Esophagus squamous epithelium (tissue), 5 donors: Measurements from ENCODE around the gene RBBP9. TPM values are rescaled to one million over a fixed set of nuclear protein-coding genes. Genes with fewer than 3 reads are reported as not detected.

ENCODE experiments used
- DNase-seq: peaks from one replicate; lab custom pipeline; 2025; lab: John Stamatoyannopoulos, UW
- H3K27ac ChIP-seq, 4 donors: fragments of 200-600 bp; sonication (generic); one replicate each; pipeline ENCODE4 v1.5.1; 2016 to 2019; ENCODE audit warnings: mild to moderate bottlenecking in 1 of 4
- H3K27me3 ChIP-seq, 4 donors: fragments of 200-600 bp; sonication (generic); 1 replicate in 3 of 4; 2 replicates in 1 of 4; pipeline versions ENCODE4 v1.5.1 to v1.6.0; 2017 to 2021; ENCODE audit warnings: antibody characterized with exemption in 1 of 4
- H3K36me3 ChIP-seq, 3 donors: fragments of 200-600 bp; sonication (generic); one replicate each; pipeline ENCODE4 v1.5.1; 2016 to 2019
- H3K4me1 ChIP-seq, 3 donors: fragments of 200-600 bp; sonication (generic); one replicate each; pipeline ENCODE4 v1.5.1; 2017 to 2019
- H3K4me3 ChIP-seq, 4 donors: fragments of 200-600 bp; sonication (generic); 1 replicate in 3 of 4; 2 replicates in 1 of 4; pipeline ENCODE4 v1.5.1; 2016 to 2019; ENCODE audit warnings: mild to moderate bottlenecking in 2 of 4, moderate library complexity in 1 of 4
- H3K9me3 ChIP-seq, 3 donors: fragments of 200-600 bp; sonication (generic); one replicate each; pipeline ENCODE4 v1.5.1; 2016 to 2019
- POLR2A ChIP-seq, 4 donors: fragments of 450-650 bp; IDR thresholded peaks; one replicate each; pipeline ENCODE4 v1.6.1; 2017; ENCODE audit warnings: antibody characterized with exemption in 4 of 4, mild to moderate bottlenecking in 4 of 4, moderate library complexity in 3 of 4
- WGBS, 2 donors: methylation state at CpG; one replicate each; pipeline ENCODE4 v1.1.5; 2018; 5-methylcytosine and 5-hydroxymethylcytosine counted together
- intact Hi-C: fragments of 100-400 bp; cut with DNase I; formaldehyde crosslinking; loops from one replicate; pipeline ENCODE4 v1.15.0; 2022
- total RNA-seq, 4 donors: library from RNA; depleted of rRNA; stranded (reverse); fragments of >200 nt; gene quantifications; one replicate each; pipeline ENCODE4 v1.1.0, GENCODE V29; 2016
- TF ChIP-seq, protein P1 (sequence below), 6 experiments: fragments of 450-650 bp in 4 of 6; fragments of 200-600 bp in 2 of 6; sonication (generic) in 2 of 6; IDR thresholded peaks; one replicate each; pipeline ENCODE4 v1.5.1; 2016 to 2019; ENCODE audit warnings: antibody characterized with exemption in 6 of 6, mild to moderate bottlenecking in 4 of 6, moderate library complexity in 4 of 6
- donor health status: DM: yes; HTN: yes; CAD: no.

The RBBP9 gene
- total RNA-seq, 4 donors from 2014 or later = 6.6 to 27.7 (median 11.4) TPM

DNA sequence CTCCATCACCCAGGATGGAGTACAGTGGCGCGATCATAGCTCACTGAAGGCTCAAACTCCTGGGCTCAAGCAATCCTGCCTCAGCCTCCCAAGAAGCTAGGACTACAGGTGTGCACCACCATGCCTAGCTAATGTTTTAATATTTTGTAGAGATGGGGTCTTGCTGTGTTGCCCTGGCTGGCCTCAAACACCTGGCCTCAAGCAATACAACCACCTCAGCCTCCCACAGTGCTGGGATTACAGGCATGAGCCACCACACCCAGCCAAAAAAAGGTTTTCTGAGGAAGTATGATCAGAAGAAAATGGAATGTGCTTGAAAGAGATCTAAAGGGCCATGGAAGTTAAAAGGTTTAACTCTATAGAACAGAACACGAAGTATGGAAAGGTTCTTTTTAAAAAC lies 8.7 kb downstream of the RBBP9 start:
- WGBS, 2 donors = 93 to 98% methylated on average over 3 of the region's 3 CpGs
- intact Hi-C loops = no loop called here
- no peak overlapping the region for H3K4me3 ChIP-seq
- H3K4me1 ChIP-seq = no peaks in the 10 kb centered on the region
- no peak for DNase-seq
- H3K9me3 ChIP-seq = no peaks in the 10 kb centered on the region
- TF ChIP-seq, protein P1, sequence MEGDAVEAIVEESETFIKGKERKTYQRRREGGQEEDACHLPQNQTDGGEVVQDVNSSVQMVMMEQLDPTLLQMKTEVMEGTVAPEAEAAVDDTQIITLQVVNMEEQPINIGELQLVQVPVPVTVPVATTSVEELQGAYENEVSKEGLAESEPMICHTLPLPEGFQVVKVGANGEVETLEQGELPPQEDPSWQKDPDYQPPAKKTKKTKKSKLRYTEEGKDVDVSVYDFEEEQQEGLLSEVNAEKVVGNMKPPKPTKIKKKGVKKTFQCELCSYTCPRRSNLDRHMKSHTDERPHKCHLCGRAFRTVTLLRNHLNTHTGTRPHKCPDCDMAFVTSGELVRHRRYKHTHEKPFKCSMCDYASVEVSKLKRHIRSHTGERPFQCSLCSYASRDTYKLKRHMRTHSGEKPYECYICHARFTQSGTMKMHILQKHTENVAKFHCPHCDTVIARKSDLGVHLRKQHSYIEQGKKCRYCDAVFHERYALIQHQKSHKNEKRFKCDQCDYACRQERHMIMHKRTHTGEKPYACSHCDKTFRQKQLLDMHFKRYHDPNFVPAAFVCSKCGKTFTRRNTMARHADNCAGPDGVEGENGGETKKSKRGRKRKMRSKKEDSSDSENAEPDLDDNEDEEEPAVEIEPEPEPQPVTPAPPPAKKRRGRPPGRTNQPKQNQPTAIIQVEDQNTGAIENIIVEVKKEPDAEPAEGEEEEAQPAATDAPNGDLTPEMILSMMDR (IDR thresholded peaks at IDR 0.05) = no peak
- no peak for TF ChIP-seq POLR2A (IDR thresholded peaks at IDR 0.05)
- H3K27me3 ChIP-seq = no peaks in the 10 kb centered on the region
- peaks cover 0 to 86% (median 19%) of the 10 kb centered on the region in 3 donors for H3K36me3 ChIP-seq
- H3K27ac ChIP-seq = no peak overlapping the region

DNA sequence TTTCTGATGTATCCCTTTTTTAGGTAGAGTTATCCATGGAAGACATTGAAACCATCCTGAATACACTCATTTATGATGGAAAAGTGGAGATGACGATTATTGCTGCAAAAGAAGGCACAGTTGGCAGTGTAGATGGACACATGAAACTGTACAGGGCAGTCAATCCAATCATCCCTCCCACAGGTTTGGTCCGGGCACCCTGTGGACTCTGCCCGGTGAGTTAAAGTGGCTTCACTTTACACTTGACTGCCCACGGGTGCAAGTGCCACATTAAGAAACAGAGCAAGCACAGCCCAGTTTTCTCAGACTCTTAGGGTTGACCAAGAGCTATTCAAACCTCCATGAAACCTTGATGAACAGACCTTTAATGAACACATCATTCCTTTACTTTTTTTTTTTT lies 15.4 kb downstream of the RBBP9 start:
- intact Hi-C loops = no loop called here
- TF ChIP-seq, protein P1 (IDR thresholded peaks at IDR 0.05) = no peak
- no peak for TF ChIP-seq POLR2A (IDR thresholded peaks at IDR 0.05)
- WGBS, 2 donors = 90 to 95% methylated on average over 4 of the region's 4 CpGs
- Histone ChIP-seq H3K27me3 (no peaks in the 10 kb centered on the region), H3K4me3 (no peak overlapping the region), H3K9me3 (no peaks in the 10 kb centered on the region), H3K36me3 (peaks cover 6 to 91% (median 29%) of the 10 kb centered on the region in 3 donors), H3K4me1 (no peaks in the 10 kb centered on the region), H3K27ac (no peak overlapping the region)
- DNase-seq = no peak

DNA sequence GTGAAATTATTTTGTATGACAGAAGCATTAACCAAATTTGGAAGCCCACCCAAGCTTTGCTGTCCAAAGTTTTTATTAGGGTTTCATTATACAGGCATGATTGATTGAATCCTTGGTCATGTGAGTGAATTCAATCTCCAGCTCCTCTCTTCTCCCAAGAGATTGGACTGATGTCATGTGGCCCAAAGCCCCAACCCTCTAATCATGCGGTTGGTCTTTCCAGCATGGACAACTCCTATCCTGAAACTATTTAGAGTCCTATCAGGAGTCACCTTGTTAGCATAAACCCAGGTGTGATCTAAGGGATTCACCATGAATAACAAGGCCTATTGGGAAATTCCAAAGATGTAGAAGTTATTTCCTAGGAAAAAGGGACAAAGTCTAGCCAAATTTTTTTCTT lies 19.2 kb downstream of the RBBP9 start:
- peaks cover 6 to 98% (median 21%) of the 10 kb centered on the region in 3 donors for H3K36me3 ChIP-seq
- intact Hi-C loops = no loop called here

DNA sequence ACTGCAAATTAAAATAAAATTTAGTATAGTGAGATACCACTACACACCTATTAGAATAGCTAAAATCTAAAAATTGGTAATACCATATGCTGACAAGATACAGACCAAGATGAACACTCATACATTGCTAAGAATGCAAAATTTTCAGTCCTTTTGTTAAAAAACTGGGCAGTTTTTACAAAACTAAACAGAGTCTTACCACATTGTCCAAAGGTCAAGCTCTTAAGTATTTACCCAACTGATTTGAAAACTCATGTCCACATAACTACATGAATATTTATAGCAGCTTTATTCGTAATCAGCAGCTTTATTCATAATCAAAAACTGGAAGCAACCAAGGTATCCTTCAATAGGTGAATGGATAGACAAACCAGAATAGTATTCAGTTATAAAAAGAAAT lies 19.8 kb downstream of the RBBP9 start:
- peaks cover 6 to 96% (median 17%) of the 10 kb centered on the region in 3 donors for H3K36me3 ChIP-seq
- WGBS, 2 donors = 96 to 100% methylated on average over 1 of the region's 1 CpG
- H3K27me3 ChIP-seq = no peaks in the 10 kb centered on the region
- intact Hi-C loops = no loop called here
- no peak overlapping the region for H3K27ac ChIP-seq
- DNase-seq = no peak
- no peaks in the 10 kb centered on the region for H3K4me1 ChIP-seq
- no peak for TF ChIP-seq POLR2A (IDR thresholded peaks at IDR 0.05)
- TF ChIP-seq, protein P1 (IDR thresholded peaks at IDR 0.05) = no peak
- H3K9me3 ChIP-seq = no peaks in the 10 kb centered on the region
- no peak overlapping the region for H3K4me3 ChIP-seq

More for the DNA sequence above, 19.2 kb downstream of the RBBP9 start:
- Histone ChIP-seq H3K4me3 (no peak overlapping the region), H3K27me3 (no peaks in the 10 kb centered on the region), H3K27ac (no peak overlapping the region), H3K9me3 (no peaks in the 10 kb centered on the region), H3K4me1 (no peaks in the 10 kb centered on the region)
- DNase-seq = no peak
- 75 to 92% methylated on average over 1 of the region's 1 CpG for WGBS, 2 donors
- no peak for TF ChIP-seq POLR2A (IDR thresholded peaks at IDR 0.05)
- TF ChIP-seq, protein P1 (IDR thresholded peaks at IDR 0.05) = no peak

DNA sequence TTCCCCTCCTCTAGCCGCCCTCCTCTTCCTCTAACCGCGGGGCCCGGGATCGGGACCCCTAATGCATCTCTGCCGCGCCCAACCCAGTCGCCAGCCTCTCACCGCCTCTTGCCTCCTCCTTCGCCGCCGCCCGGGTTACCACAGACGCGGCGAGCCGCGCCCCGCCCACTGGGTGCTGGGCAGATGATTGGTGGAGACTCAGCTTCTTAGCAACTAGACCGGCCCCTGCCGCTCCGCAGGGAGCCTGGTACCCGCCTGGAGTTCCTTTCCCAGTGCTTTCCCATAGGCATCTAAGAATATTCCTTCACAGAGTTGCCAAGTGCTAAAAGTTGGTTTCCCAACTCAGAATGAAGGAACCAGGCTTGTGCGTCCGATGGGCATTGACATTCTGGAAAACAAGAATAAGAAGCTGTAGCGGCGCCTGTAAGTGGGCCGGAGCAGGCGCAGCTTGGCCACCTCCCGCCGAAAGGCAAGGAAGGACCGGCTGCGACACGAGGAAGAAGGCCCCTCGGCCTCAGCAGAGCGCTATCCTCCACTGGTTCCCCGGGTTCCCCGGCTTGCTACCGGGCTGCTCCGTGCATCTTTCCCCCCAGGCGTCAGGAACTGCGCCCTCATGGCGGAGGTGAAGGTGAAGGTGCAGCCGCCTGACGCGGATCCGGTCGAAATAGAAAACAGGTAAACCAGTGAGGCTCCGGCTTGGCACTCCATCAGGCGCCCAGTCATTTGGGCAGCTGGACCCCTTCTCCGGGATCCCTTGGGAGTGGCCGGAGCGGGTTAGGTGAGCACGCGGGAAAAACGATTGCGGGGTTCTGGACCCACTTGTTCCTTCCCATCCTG lies 29.9 kb downstream of the RBBP9 start, which contains the start of the genes DZANK1 and POLR3F:
Gene DZANK1 (minus strand): TSS at position 137 of the 837 bp plus-strand sequence. CDS start 1,672 bp downstream, outside the sequence.
Gene POLR3F (plus strand): TSS at position 497 of the 837 bp plus-strand sequence. CDS start 117 bp downstream, at position 614.
- H3K27me3 ChIP-seq = no peaks in the 10 kb centered on the region
- no peaks in the 10 kb centered on the region for H3K9me3 ChIP-seq
- H3K4me1 ChIP-seq = peaks cover 0 to 33% (median 10%) of the 10 kb centered on the region in 3 donors
- peaks cover 0 to 32% (median 0%) of the 10 kb centered on the region in 3 donors for H3K36me3 ChIP-seq
- intact Hi-C loops = no loop called here
- peak; percentile 74 for DNase-seq
- peak within 1 kb of the TSS; percentile 74 to 98 (median 82) for H3K4me3 ChIP-seq
- 0% methylated on average over 9 to 33 of the region's 57 CpGs for WGBS, 2 donors
- peak in 2 of 4 donors; percentile 20 to 35 for TF ChIP-seq POLR2A (IDR thresholded peaks at IDR 0.05)
- TF ChIP-seq, protein P1 (IDR thresholded peaks at IDR 0.05) = peak in 1 of 6 experiments; percentile 29
- peak within 1 kb of the TSS; percentile 74 to 91 (median 88) for H3K27ac ChIP-seq
